Measurements from ENCODE around the gene NUMBL.

DNA sequence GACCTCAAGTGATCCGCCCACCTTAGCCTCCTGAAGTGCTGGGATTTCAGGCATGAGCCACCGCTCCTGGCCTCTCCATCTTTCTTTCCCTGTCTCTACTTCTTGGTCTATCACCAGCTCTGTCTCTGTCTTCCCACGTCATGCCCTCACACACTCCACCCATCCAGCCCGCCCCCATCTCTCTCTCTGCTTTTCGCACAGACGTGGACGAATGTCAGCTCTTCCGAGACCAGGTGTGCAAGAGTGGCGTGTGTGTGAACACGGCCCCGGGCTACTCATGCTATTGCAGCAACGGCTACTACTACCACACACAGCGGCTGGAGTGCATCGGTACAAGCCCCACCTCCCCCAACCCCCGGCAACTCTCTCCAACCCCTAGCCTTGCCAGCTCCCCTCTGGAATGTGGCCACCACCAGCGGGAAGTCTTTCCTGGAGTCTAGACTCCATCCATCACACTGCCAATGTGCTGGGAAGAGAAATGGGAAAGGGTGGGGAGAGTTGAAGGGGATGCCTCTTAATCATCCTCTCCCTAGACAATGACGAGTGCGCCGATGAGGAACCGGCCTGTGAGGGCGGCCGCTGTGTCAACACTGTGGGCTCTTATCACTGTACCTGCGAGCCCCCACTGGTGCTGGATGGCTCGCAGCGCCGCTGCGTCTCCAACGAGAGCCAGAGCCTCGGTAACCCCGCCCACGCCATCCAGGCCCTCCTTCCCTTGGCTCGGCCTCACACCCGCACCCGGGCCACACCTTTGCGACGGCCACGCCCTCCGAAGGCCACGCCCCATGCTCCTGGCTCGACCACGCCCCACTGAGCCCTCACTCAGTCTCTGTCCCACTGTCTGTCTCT, 66.8 kb downstream of the NUMBL start:
- TF ChIP-seq, protein P1, sequence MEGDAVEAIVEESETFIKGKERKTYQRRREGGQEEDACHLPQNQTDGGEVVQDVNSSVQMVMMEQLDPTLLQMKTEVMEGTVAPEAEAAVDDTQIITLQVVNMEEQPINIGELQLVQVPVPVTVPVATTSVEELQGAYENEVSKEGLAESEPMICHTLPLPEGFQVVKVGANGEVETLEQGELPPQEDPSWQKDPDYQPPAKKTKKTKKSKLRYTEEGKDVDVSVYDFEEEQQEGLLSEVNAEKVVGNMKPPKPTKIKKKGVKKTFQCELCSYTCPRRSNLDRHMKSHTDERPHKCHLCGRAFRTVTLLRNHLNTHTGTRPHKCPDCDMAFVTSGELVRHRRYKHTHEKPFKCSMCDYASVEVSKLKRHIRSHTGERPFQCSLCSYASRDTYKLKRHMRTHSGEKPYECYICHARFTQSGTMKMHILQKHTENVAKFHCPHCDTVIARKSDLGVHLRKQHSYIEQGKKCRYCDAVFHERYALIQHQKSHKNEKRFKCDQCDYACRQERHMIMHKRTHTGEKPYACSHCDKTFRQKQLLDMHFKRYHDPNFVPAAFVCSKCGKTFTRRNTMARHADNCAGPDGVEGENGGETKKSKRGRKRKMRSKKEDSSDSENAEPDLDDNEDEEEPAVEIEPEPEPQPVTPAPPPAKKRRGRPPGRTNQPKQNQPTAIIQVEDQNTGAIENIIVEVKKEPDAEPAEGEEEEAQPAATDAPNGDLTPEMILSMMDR (conservative IDR thresholded peaks at IDR 0.05), result no peak
- TF ChIP-seq EZH2 (IDR thresholded peaks at IDR 0.05; ENCODE audit: low read depth), result no peak

Data from PC-9 (cell line).